Ascending aorta (tissue), 2 donors: ENCODE results near the gene TSC1. TPM values are rescaled to one million over a fixed set of nuclear protein-coding genes. Genes with fewer than 3 reads are reported as not detected.

Experiments
- DNase-seq, 2 donors: peaks; one replicate each; pipeline ENCODE4 v3.0.0-alpha.2; 2019; ENCODE audit warnings: low spot score in 2 of 2
- H3K27ac ChIP-seq, 2 donors: fragments of 200-600 bp; sonication (generic); one replicate each; pipeline ENCODE4 v1.5.1; 2016 to 2017; ENCODE audit warnings: mild to moderate bottlenecking in 1 of 2
- H3K27me3 ChIP-seq: fragments of 200-600 bp; sonication (generic); one replicate; pipeline ENCODE4 v1.5.1; 2017
- H3K36me3 ChIP-seq, 2 donors: fragments of 200-600 bp; sonication (generic); one replicate each; pipeline ENCODE4 v1.5.1; 2016
- H3K4me1 ChIP-seq, 2 donors: fragments of 200-600 bp; sonication (generic); one replicate each; pipeline ENCODE4 v1.5.1; 2016 to 2017; ENCODE audit warnings: mild to moderate bottlenecking in 1 of 2
- H3K4me3 ChIP-seq, 2 donors: fragments of 200-600 bp; sonication (generic); one replicate each; pipeline ENCODE4 v1.5.1; 2016 to 2017; ENCODE audit warnings: mild to moderate bottlenecking in 1 of 2
- H3K9me3 ChIP-seq, 2 donors: fragments of 200-600 bp; sonication (generic); one replicate each; pipeline ENCODE4 v1.5.1; 2016
- CTCF ChIP-seq, 3 experiments: fragments of 200-600 bp in 2 of 3; fragments of 450-650 bp in 1 of 3; sonication (generic) in 2 of 3; IDR thresholded peaks; one replicate each; pipeline ENCODE4 v1.5.1; 2016 to 2019; ENCODE audit warnings: antibody characterized with exemption in 3 of 3, mild to moderate bottlenecking in 1 of 3, moderate library complexity in 1 of 3
- intact Hi-C: fragments of 100-400 bp; cut with DNase I; formaldehyde crosslinking; loops from one replicate; pipeline ENCODE4 v1.15.1; 2023
- total RNA-seq: library from RNA; depleted of rRNA; stranded (reverse); fragments of >200 nt; gene quantifications from one replicate; pipeline ENCODE4 v1.1.0, GENCODE V29; 2016

Gene TSC1
- total RNA-seq, 1 donor from 2014 or later = 39.8 TPM

DNA sequence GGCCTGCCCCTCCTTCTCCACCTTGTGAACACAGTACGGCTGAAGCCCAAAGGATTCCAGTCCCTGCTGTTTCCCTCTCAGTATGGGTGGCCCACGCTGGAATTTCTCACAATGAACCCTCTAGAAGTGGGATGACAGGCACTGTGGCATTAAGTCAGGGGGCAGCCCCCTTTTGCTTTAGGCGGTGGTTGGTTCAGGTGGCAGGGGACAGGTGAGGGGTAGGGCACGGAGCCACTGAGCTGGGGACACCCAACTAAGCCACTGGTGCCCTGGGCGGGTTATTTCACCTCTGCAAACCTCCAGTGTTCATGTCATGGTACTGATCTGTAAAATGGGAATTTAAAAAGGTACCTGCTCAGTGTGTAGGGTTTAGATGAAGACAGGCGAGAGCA, 58.1 kb downstream of the TSC1 start:
- Histone ChIP-seq H3K4me3 (no peak overlapping the region), H3K27ac (no peak overlapping the region), H3K27me3 (no peaks in the 10 kb centered on the region), H3K36me3 (peaks cover 0 to 14% of the 10 kb centered on the region in 2 donors), H3K4me1 (no peaks in the 10 kb centered on the region), H3K9me3 (no peaks in the 10 kb centered on the region)
- no peak for TF ChIP-seq CTCF (IDR thresholded peaks at IDR 0.05)
- DNase-seq = no peak
- intact Hi-C loops = no loop called here

DNA sequence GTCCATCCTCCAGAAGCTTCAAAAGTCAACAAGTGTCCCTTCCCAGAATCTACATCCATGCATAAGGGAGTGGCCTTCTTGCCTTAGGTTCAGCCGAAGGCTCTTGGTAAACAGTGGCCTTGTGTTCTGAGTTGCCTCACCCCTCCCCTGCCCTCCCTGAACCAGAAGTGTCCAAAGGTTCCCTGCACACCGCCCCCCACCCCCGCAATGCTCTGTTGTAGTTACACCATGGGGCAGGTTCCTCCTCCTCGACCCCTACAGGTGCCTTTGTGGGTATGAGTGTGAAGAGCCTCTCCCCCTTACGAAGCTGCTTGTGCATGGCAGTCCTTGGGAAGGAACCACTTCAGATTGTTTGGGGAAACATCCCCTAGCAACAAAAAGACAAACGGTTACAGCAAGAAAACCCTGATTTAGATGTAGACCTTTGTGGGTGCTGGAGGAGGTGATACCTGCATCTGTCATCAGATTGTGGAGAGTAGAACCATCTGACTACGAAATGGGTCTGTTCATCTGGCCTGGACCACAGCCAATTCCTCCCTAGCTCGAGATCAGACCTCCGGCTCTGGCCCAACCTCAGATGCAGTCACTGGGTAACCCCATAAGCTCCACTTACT, 58.6 kb downstream of the TSC1 start:
- Histone ChIP-seq H3K36me3 (peaks cover 0 to 14% of the 10 kb centered on the region in 2 donors), H3K27ac (no peak overlapping the region), H3K4me1 (no peaks in the 10 kb centered on the region), H3K27me3 (no peaks in the 10 kb centered on the region), H3K9me3 (no peaks in the 10 kb centered on the region), H3K4me3 (no peak overlapping the region)
- TF ChIP-seq CTCF (IDR thresholded peaks at IDR 0.05) = no peak
- no peak for DNase-seq
- intact Hi-C loops = no loop called here

GRCh38 chr9:132883349-132884294, 60.8 kb downstream of the TSC1 start:
- Histone ChIP-seq H3K36me3 (peaks cover 0 to 14% of the 10 kb centered on the region in 2 donors), H3K4me3 (no peak overlapping the region), H3K9me3 (no peaks in the 10 kb centered on the region), H3K27me3 (no peaks in the 10 kb centered on the region), H3K27ac (no peak overlapping the region), H3K4me1 (peaks cover 0 to 4% of the 10 kb centered on the region in 2 donors)
- DNase-seq = no peak
- no peak for TF ChIP-seq CTCF (IDR thresholded peaks at IDR 0.05)
- intact Hi-C loops = loop anchor here (1.0 kb wide), 1 partner anchor 10 kb away; no protein-coding TSS in a partner anchor

- TF ChIP-seq CTCF (IDR thresholded peaks at IDR 0.05) = no peak
- peaks cover 0 to 13% of the 10 kb centered on the region in 2 donors for H3K36me3 ChIP-seq
- no peak overlapping the region for H3K27ac ChIP-seq
- H3K9me3 ChIP-seq = no peaks in the 10 kb centered on the region
- no peak overlapping the region for H3K4me3 ChIP-seq
- intact Hi-C loops = no loop called here
- H3K27me3 ChIP-seq = no peaks in the 10 kb centered on the region
- peaks cover 2 to 5% of the 10 kb centered on the region in 2 donors for H3K4me1 ChIP-seq
- no peak for DNase-seq
Observed at GRCh38 chr9:132882616-132883015, 61.8 kb downstream of the TSC1 start.

- no peak for TF ChIP-seq CTCF (IDR thresholded peaks at IDR 0.05)
- Histone ChIP-seq H3K27me3 (no peaks in the 10 kb centered on the region), H3K4me3 (no peak overlapping the region), H3K27ac (no peak overlapping the region), H3K4me1 (peaks cover 3 to 8% of the 10 kb centered on the region in 2 donors), H3K9me3 (no peaks in the 10 kb centered on the region), H3K36me3 (peaks cover 0 to 7% of the 10 kb centered on the region in 2 donors)
- no peak for DNase-seq
- intact Hi-C loops = no loop called here
Observed at GRCh38 chr9:132881826-132882225, 62.6 kb downstream of the TSC1 start.
